Fibroblast of skin of left biceps (primary cell): ENCODE data around the gene DIO3.

Source experiments
- DNase-seq, 2 experiments: peaks; one replicate each; pipeline ENCODE4 v3.0.0-alpha.2; 2013; ENCODE audit warnings: low read depth in 2 of 2

Gene DIO3

DNA sequence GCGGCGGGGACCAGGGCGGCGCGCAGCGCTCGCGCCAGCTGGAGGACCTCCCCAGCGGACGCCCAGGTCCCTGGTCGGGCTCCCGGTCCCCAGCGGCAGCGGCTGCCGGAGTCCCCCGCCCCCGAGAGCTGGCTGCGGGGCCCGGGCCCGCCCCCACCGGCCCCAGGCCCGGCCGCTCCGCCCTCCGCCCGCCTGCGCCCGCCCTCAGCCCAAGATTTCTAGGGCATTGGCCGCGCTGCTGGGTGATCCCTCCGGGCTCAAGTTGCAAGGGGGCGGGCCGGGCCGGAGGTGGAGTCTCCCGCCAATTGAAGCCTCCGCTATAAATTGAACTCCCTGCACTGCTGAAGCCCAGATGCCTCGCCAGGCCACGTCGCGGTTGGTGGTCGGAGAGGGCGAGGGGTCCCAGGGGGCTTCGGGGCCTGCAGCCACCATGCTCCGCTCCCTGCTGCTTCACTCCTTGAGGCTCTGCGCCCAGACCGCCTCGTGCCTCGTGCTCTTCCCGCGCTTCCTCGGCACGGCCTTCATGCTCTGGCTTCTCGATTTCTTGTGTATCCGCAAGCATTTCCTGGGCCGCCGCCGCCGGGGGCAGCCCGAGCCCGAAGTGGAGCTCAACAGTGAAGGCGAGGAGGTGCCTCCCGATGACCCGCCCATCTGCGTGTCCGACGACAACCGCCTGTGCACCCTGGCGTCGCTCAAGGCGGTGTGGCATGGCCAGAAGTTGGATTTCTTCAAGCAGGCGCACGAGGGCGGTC is at the start of gene DIO3:
TSS of gene DIO3 (plus strand) at position 351 of the 752 bp plus-strand sequence.
- DNase-seq = no peak

DNA sequence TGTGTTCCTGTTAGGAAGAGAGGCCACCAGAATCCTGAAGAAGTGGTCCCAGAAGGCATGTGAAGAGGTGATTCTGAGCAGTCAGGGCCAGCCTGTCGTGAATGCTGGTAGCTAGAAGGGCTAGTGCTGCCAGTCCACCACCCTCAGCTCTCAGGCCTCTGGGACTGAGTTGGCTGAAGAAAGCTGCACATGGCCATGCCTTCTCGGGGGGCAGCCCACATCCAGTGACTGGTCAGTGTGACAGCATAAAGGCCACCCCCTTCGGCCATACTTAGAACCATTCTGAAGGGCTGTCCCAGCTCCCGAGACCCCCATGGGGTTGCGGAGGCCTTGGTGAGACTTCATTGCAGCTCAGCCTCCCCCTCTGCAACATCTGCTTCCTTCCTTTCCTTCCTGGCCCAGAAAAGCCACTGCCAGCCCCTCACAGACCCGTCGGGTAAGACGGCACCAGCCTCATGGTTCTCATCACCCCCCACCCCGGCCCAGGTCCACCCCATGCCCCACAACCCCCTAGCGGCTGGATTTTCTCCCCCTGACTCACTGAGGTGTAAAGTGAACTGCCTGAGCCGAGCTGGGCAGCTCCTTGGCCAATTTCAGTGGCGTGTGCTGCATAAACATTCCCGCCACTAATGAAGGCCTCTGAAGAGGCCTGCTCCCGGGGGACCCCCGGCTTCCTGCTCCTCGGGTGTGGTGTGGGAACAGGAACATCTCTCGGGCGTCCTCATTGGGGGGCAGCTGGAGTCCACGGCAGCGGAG is 49.5 kb upstream of the DIO3 start:
- DNase-seq = no peak

DNA sequence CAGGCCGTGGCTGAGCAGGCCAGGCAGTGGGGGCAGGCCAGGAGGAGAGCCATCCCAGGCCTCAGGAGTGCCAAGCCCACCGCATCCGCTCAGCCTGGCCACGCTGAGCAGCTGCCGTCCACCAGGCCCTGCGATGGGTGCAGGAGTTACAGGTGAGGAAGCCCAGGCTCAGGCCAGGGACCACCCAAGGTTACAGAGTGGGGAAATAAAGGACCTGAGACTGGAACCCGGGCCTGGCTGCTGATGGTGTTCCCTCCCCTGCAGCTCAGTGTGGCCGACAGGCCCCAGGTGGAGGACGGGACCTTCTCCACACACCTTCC is 49.0 kb upstream of the DIO3 start:
- DNase-seq = no peak

DNA sequence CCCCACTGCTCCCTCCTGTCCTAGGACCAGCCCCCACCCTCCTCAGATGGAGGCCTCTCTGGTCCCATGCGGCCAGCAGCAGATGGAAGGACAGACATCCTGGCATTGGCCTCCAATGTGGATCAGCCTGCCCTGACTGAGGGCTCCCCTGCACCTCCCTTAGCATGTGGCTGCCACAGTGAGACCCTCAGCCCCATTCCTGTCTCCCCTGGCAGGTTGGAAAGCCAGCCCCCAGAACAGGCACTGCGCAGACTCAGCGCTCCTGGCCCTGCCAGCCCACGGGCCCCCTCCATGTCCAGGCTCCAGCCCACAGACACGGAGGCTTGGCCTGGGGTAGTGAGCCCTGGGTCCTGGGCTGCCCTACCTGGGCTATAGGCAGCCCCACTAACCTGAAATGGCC is 47.2 kb upstream of the DIO3 start:
- DNase-seq = no peak

DNA sequence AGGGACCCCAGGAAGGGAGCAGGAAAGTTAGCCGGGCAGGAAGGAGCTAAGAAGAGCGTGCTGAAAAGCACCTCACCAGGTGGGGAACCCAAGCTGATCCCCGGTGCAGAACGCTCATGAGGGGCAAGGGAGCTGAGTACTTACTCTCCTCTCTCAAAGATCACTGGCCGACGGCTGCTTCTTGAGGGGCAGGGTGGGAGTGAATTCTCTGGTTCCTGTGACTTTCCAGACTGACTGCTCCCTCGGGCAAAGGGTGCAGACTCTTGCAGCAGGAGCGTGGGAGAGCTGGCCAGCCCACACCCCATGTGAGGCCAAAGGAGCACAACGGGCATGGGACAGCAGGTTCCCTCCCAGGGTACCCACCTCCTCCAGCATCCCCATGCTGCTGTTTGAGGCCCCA is 44.9 kb upstream of the DIO3 start:
- DNase-seq = no peak

DNA sequence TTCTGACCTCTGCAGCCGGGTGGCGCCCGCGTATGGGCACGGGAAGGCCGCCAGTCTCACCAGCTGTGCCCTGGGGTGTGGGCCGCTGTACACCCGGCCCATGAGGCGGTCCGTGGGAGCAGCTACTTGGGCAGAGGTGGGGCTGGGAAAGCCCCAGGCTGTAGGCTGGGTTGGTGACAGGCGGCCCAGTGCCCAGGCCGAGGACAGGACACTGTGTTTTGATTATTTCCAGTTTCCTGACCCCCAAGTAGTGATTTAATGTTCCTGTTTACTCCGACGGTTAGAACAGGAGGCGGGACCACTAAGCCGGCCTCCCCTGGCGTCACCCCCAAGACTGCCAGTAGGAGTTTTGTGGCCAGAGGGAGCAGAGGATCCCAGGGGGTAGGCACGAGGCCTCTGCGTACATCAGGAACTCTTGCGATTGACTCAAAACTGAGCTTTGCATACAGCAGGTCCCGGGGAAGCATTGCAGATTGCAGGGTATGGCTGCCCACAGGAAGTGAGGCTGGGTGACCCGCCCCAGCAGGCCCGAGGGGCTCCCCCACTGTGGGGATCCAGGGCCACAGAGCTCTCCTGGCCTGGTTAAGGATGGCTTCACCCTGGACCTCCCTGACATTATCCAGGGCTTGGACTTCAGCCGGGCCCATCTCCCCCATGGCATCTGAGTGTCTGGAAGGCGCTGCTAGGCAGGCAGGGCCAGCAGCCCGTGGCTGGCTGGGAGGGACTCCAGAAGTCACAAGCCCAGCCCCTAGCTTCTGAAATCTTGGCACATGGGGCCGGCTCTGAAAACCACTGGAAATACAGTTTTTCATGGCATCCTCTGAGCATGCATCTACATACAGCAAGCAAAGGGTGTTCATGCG is 42.5 kb upstream of the DIO3 start:
- DNase-seq = no peak

DNA sequence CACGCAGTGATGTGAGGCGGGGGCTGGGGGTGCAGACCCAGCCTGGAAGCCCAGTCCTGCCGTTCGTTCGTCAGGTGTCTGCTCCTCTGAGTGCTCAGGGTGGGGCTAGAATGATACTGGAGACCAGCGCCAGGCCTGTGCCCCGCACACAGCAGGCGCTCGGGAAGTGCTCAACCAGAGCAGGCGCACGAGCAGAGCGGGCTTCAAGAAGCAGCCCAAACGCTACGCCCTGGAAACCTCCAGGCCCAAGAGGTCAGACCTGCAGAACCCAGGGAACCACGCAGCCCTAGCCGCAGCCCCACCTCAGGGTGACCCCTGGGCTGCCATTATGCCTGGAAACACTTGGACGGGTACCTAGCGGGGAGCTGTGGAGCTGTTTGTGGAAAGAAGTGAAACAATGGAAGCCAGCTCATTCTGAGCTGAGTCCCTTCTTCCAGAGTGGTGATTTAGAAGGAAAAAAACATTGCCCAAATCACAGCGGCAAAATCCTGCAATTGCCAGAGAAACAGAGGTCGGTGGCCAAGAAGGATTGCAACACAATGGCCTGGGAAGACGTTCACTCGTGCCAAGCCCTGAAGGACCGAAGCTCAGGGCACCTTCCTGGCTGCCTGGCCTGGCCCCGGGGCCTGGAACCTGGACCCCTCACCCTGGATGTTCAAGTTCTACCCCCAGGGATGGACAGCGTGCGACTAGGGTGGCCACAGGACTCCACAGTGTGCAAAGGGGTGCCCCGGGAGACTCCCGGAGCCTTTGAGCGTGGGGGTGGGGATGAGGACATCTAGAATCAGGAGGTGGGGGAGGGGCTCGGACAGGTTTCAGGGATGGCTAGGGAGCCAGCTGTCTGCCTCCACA is 40.4 kb upstream of the DIO3 start:
- no peak for DNase-seq

DNA sequence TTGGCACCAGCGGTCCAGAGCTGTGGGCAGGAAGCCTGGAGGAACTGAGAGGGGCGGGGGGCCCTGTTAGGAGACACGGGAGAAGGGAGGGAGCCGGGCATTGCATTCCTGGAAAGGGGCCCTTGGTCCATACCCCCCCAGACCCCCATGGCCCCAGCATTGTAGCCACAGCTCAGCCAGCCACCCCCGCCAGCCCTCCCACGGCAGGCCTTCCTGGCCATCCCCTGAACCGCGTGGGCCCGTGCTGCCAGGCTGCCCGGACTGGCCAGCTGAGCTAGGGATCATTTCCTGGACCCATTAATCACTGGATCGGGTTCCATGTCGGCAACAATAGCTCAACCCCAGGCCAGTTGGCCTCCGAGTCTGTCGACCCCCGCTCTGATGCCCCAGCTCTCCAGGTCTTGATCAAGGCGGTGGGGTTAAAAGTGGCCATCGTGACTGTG is 39.8 kb upstream of the DIO3 start:
- no peak for DNase-seq

DNA sequence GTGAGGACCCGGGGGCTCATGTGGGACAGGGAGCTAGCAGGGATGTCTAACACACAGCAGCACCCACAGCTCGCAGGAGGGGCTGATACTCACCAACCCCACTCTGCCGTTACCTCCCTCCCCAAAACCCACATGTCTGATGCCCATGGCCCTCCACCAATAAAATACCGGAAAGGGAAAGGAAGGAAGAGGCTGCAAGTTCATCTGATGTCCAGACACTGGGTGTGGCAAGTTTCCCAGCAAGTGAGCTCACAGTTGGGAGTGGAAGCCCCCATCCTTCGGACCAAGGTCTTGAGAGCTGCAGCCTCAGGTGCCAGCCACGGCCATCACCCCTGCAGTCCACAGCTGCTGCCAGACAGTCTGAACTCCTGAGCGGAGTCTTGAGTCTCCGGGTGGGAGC is 39.3 kb upstream of the DIO3 start:
- DNase-seq = no peak

DNA sequence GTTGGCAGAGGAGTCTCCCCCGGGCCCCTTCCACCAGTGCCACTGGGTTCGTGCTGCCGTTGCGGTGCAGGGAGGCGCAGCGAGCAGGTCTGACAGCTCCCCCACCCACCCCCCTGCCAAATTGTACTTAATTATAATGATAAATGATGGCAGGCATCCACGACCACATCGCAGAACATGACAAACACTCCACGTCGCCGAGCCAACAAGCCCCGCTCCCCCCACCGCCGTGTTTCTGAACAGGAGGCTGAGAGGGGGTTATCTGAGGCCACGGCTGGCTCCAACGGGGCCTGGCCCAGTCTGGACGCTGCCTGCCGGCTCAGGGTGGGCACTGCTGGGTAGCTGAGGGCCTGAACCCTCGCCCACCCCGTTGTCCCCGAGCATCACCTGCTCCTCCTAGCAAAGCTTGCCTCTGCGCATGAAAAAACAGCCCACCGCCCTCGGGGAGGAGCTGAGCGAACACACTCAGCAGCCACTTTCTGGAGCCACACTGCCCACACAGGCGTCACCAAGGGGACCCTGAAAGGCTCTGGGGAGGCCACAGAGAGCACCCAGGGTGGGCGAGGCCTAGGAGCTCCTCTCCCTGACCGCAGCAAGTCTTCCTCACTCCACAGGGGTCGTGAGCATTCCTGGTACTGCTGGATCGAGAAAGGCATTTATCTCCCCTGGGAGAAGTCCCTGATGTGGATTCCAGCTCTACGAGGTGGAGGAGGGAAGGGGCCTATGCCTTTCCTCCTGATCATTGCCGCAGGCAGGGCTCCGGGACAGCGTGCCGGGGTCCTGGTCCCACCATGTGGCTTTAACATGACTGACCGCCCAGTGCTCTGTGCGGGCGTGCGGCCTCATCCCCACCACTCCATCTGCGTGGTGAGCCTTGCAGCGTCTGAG is 35.4 kb upstream of the DIO3 start:
- DNase-seq = no peak

DNA sequence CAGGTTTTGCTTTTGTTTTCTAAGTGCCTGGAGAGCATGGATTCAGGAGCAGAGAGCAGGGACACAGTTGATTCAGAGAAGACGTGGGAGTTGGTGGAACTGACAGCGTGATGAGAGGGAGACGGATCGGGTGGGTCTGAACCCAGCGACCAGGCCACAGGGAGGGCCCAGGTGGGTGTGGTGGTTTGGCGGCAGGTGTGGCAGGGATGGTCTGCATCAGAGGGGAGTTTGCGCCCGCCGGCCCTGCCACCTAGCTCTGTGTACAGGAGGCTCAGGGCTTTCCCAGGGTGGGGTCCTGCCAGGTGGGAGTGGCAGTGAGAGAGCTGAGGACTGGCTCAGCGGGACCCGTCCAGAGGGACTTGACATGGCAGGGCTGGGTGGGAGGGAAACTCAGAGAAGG is 33.3 kb upstream of the DIO3 start:
- no peak for DNase-seq

DNA sequence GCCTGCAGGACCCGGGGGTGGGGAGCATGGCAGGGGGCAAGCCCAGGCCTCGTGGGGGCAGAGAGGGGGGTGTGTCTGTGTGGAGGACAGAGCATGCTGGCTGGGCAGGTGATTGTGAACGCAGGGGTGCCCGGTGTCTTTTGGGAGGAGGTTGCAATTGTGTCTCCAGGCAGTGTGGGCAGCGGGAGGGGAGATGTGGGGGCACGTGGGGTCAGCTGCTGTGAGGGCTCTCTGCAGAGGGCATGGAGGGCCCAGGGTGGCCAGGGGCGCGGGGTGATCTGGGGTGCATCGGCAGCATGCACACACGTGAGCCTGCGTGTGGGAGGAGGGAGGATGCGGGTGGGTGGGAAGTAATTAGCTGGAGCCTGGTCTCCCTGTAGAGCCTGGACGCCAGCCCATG is 32.2 kb upstream of the DIO3 start:
- DNase-seq = no peak

DNA sequence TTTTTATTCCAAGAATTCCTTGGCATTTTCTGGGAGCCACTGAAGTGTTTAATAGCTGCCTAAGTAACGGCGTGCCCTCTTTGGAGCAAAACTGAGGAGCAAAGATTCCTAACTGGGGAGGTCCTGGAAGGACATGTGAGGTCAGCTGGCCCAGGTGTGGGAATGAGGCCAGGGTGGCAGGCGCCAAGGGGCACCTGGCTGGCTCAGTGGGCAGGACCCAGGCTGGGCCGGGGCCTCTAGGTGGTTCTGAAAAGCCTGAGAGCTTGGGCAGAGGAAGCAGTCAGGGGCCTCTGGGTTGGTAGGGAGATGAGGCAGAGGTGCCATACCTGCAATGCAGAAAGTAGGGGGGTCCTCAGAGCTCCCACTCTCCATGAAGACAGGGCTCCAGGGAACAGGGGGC is 27.1 kb upstream of the DIO3 start:
- DNase-seq = no peak

DNA sequence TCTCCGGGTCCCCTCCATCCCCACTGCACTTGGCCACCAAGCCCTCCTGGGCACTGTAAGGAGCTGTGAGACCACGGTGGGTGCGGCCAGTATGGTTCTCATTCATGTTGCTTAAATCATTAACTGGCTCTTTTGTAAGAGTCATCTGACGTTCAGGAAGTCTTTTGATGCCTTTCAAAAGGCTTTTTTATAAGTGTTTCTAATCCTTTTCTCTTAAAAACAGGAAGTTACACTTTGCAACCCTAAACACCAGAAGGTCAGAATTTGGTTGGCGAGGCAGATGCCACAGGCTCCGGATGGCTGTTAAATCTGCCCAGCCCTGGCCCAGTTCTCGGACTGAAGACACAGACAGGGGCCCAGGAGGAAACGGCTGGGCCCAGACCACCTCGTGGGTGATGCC is 26.1 kb upstream of the DIO3 start:
- no peak for DNase-seq

DNA sequence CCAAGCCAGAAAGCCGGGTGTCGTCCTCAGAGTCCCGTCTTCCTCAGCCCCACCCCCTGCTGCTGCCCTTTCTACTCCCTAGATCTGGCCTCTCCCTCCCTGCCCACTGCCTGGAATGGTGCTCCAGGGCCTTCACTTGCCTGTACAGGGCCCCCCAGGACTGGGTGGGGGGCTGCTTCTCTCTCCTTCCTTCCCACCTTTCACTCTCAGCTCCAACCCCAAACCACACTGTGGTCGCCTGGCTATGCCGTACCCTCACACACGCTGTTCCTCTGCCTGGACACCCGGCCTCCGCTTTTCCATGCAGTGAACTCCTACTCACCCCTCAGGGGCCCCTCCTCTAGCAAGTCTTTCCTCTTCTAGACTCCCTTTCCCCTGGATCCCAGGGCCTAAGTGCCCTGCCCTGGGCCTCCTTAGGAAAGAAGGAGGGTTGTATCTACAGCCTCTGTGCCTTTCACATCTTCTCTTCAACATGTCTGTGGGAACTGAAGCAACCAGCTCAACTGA is 25.5 kb upstream of the DIO3 start:
- DNase-seq = no peak

DNA sequence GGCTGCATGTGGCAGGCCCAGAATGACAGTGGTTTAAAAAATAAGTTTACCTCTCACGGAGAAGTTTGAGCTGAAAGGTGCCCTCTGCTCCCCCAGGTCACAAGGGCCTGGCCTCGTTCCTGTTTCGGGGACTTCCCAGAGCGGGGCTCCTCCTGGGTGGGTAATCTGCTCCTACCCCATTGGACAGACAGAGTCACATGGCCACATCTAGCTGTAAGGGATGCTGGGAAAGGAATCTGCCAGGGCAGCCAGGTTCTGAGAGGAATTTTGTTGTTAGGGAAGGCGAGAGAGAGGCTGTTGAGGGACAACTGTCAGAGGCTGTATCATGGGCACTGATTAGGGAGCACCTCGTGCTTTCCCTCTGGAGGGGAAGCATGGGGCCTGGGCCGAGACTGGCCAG is 24.0 kb upstream of the DIO3 start:
- DNase-seq = no peak

DNA sequence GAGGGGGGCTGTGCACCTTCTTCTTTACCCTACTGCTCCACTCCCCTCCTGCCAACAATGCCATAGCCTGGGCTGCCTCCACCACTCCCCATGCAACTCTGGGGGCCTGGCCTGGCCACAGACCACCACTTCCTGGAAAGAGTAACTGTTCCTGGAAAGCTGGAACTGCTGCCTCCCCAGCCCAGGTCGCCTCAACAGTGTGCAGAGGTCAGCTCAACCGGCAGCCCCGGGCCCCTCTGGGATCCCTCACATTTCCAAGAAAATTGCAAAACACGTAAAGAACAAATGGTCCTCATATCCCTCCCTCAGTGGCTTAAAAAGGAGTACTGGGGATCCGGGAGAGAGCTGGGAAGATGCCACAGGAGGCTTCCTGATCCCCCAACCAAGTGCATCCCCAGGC is 22.4 kb upstream of the DIO3 start:
- DNase-seq = no peak

DNA sequence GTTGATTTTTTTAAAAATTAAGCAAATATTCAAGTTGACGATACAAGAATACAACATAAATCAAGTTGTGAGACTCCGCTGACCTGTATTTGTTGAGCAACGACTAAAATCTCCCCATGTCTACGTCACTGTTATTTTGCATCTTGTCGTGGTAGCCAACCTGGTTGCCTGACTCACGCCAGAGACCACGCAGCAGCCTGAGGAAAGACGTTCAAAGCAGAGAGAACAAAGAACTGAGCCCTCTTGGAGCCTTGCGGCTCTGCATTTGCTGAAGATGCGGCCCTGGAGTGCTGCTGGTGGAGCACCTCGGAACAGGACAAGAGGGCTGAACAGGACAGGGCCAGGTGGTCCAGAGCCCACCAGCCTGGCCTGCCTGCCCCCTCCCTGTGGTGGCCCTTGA is 21.4 kb upstream of the DIO3 start:
- DNase-seq = no peak

DNA sequence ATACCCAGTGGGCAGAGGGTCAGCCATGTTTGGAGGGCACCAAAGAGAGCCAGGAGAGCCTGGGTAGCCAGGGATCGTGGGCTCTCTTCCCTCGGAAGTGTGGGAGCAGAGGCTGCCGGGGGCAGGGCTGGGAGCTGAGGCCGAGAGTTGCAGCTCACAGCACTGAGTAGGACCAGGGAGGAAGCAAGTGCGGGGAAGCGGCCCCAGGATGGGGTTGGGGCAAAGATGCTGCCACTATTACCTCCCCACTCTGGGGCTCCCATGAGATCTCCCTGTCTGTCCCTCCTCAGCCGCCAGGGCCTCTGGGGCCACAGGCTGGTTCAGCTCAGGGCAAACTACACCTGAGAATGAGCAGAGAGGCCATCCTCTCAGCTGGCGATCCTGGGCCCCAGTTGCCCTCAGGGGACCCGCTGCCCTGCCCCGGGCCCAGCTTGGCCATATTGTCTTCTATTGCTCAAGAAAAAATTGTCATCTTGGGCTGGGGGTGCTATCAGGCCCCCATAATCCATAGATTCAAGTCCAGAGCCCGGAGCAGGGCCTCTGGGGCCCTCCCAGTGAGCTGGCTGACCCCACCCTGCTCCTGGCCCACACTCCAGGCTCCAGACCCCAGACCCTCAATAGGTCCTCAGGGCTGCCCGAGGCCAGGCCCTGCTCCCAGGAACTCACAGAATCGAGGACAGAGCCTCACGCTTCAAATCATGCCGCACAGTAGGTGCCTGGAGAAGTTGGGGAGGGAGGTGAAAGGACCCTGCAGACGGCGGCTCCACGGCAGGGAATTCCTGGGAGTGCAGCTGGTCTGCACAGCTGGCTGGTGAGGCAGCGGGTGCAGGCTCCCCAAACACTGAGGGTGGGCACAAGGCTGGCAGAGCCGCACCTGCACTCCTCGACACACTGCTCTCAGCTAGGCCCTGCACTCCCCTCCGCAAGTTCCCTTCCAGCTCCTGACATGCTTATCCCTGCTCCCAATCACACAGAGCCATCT is 20.5 kb upstream of the DIO3 start:
- DNase-seq = no peak
